Ascending aorta (tissue), 2 donors: ENCODE data around the gene ANKRD44. TPM values are rescaled to one million over a fixed set of nuclear protein-coding genes. Genes with fewer than 3 reads are reported as not detected.

ENCODE experiments used
- DNase-seq, 2 donors: peaks; one replicate each; pipeline ENCODE4 v3.0.0-alpha.2; 2019; ENCODE audit warnings: low spot score in 2 of 2
- H3K27ac ChIP-seq, 2 donors: fragments of 200-600 bp; sonication (generic); one replicate each; pipeline ENCODE4 v1.5.1; 2016 to 2017; ENCODE audit warnings: mild to moderate bottlenecking in 1 of 2
- H3K27me3 ChIP-seq: fragments of 200-600 bp; sonication (generic); one replicate; pipeline ENCODE4 v1.5.1; 2017
- H3K36me3 ChIP-seq, 2 donors: fragments of 200-600 bp; sonication (generic); one replicate each; pipeline ENCODE4 v1.5.1; 2016
- H3K4me1 ChIP-seq, 2 donors: fragments of 200-600 bp; sonication (generic); one replicate each; pipeline ENCODE4 v1.5.1; 2016 to 2017; ENCODE audit warnings: mild to moderate bottlenecking in 1 of 2
- H3K4me3 ChIP-seq, 2 donors: fragments of 200-600 bp; sonication (generic); one replicate each; pipeline ENCODE4 v1.5.1; 2016 to 2017; ENCODE audit warnings: mild to moderate bottlenecking in 1 of 2
- H3K9me3 ChIP-seq, 2 donors: fragments of 200-600 bp; sonication (generic); one replicate each; pipeline ENCODE4 v1.5.1; 2016
- intact Hi-C: fragments of 100-400 bp; cut with DNase I; formaldehyde crosslinking; loops from one replicate; pipeline ENCODE4 v1.15.1; 2023
- total RNA-seq: library from RNA; depleted of rRNA; stranded (reverse); fragments of >200 nt; gene quantifications from one replicate; pipeline ENCODE4 v1.1.0, GENCODE V29; 2016
- TF ChIP-seq, protein P1 (sequence below), 3 experiments: fragments of 200-600 bp in 2 of 3; fragments of 450-650 bp in 1 of 3; sonication (generic) in 2 of 3; IDR thresholded peaks; one replicate each; pipeline ENCODE4 v1.5.1; 2016 to 2019; ENCODE audit warnings: antibody characterized with exemption in 3 of 3, mild to moderate bottlenecking in 1 of 3, moderate library complexity in 1 of 3

ANKRD44 gene
- total RNA-seq, 1 donor from 2014 or later: 66.3 TPM

DNA sequence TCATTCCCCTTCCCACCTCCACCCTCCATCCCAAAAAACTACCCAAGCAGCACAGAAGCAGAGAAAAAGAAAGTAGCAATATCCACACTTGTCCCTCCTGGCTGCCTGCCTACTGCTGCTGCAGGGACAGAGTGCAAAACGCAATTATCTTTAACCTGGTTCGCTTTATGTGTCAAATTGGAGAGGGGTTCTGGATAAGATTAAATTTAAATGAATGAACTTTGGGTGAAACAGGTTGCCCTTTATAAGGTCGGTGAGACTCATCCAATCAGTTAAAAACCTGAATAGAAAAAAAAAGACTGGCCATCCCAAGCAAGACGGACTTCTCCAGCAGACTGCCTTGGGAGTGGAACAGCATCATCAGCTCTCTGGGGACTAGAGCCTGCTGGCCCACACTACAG, 62.6 kb downstream of the ANKRD44 start:
- no peak for DNase-seq
- Histone ChIP-seq H3K27me3 (no peaks in the 10 kb centered on the region), H3K27ac (no peak overlapping the region), H3K4me3 (no peak overlapping the region), H3K4me1 (peaks cover 0 to 5% of the 10 kb centered on the region in 2 donors), H3K36me3 (no peaks in the 10 kb centered on the region), H3K9me3 (no peaks in the 10 kb centered on the region)
- TF ChIP-seq, protein P1, sequence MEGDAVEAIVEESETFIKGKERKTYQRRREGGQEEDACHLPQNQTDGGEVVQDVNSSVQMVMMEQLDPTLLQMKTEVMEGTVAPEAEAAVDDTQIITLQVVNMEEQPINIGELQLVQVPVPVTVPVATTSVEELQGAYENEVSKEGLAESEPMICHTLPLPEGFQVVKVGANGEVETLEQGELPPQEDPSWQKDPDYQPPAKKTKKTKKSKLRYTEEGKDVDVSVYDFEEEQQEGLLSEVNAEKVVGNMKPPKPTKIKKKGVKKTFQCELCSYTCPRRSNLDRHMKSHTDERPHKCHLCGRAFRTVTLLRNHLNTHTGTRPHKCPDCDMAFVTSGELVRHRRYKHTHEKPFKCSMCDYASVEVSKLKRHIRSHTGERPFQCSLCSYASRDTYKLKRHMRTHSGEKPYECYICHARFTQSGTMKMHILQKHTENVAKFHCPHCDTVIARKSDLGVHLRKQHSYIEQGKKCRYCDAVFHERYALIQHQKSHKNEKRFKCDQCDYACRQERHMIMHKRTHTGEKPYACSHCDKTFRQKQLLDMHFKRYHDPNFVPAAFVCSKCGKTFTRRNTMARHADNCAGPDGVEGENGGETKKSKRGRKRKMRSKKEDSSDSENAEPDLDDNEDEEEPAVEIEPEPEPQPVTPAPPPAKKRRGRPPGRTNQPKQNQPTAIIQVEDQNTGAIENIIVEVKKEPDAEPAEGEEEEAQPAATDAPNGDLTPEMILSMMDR (IDR thresholded peaks at IDR 0.05): no peak
- intact Hi-C loops: loop anchor here (5.0 kb wide), 1 partner anchor 41 kb away; no protein-coding TSS in a partner anchor

DNA sequence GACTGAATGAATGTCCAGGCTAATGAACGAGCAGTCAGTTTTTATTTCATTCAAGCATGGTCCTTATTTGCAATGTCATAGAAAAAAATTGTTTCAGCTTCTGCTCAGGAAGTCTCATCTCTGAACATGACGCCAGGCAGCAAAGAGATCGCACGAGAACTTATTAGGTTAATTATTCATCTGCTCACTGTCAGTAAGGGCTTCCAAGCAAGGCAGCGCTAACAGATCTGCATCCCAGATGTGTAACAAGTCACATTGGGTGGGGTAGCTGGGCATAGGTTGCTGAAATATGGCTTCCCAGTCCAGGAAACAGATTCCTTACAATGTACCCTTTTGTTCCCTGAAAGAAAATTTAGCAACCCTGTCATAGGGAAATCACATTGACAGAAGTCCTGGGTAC, 63.5 kb downstream of the ANKRD44 start:
- H3K4me1 ChIP-seq: peaks cover 0 to 9% of the 10 kb centered on the region in 2 donors
- H3K36me3 ChIP-seq: no peaks in the 10 kb centered on the region
- H3K27ac ChIP-seq: no peak overlapping the region
- H3K4me3 ChIP-seq: no peak overlapping the region
- TF ChIP-seq, protein P1 (IDR thresholded peaks at IDR 0.05): no peak
- H3K27me3 ChIP-seq: no peaks in the 10 kb centered on the region
- DNase-seq: no peak
- intact Hi-C loops: loop anchor here (5.0 kb wide), 1 partner anchor 40 kb away; no protein-coding TSS in a partner anchor
- no peaks in the 10 kb centered on the region for H3K9me3 ChIP-seq

DNA sequence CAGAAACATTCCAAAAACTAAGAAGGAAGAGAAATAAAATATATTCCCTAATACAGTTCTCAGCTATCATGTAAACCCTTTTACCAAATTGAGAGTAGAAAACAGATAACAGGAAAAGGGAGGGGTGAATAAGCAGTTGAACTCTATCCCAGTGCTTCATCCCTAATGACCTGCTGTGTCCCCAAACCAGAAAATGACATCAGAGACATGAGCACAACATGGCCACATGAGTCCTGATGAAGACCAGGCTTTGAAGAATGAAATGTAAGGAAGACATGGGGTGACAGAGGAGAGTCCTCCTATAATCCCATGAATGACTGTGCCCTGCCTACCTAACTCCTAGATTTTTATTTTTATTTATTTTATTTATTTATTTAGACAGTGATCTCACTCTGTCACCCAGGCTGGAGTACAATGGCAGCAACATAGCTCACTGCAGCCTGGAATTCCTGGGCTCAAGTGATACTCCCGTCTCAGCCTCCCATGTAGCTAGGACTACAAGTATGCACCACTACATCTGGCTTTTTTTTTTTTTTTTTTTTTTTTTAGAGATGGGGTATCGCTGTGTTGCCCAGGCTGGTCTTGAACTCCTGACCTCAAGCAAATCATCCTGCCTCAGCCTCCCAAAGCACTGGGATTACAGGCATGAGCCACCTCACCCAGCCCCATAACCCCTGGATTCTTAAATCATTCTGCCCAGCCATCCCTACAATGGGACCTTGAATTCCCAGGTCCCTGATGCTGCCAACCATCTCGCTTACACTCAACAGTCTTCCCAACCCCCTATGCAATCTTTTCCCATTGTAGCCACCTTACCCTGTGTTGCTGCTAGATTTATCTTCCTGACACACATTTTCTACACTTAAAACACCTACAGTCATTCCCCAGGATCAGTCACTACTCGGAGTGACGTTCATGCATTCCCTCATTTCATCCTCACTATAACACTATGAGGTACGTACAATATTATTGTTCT, 64.5 kb downstream of the ANKRD44 start:
- Histone ChIP-seq H3K27me3 (no peaks in the 10 kb centered on the region), H3K9me3 (no peaks in the 10 kb centered on the region), H3K4me1 (peaks cover 0 to 6% of the 10 kb centered on the region in 2 donors), H3K27ac (no peak overlapping the region), H3K36me3 (no peaks in the 10 kb centered on the region), H3K4me3 (no peak overlapping the region)
- intact Hi-C loops: loop anchor here (5.0 kb wide), 1 partner anchor 39 kb away; no protein-coding TSS in a partner anchor
- no peak for DNase-seq
- TF ChIP-seq, protein P1 (IDR thresholded peaks at IDR 0.05): no peak

DNA sequence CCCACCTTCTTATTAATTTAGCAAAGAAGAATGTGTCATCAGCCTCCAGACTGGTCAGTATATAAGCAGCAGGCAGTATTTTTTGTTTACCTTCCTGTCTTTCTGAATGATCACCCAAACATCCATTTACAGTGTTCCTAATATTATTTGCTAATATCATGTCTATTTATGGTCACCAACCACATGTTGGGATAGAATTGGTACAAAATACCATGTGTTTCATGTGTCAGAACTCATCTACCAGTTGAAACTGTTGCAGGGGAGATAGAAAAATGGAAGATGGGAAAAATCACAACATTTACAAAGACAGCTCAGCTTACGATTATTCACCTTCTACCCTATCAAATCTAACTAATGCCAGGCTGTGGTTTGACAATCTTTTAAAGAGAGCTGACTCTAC, 66.2 kb downstream of the ANKRD44 start:
- H3K9me3 ChIP-seq: no peaks in the 10 kb centered on the region
- DNase-seq: no peak
- TF ChIP-seq, protein P1 (IDR thresholded peaks at IDR 0.05): no peak
- no peak overlapping the region for H3K27ac ChIP-seq
- H3K36me3 ChIP-seq: no peaks in the 10 kb centered on the region
- no peak overlapping the region for H3K4me3 ChIP-seq
- no peaks in the 10 kb centered on the region for H3K27me3 ChIP-seq
- intact Hi-C loops: no loop called here
- H3K4me1 ChIP-seq: peaks cover 0 to 11% of the 10 kb centered on the region in 2 donors

DNA sequence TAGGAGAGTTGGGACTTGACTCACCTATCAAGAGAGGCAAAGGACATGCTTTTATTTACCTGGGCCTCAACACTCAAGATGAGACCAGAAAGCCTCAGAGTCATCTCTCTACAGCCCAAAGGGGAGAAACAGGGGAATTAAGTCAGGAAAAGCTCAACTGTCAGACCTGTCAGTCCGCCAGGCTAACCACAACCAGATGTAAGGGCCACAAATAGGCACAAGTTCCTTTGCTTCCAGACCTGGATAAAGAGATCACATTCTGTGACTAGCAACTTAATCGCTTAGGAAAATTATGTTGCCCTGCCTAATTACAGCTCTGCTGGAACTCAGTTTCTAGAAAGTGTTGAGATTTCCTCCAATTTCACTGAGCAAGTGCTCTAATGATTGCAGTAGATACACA, 67.9 kb downstream of the ANKRD44 start:
- Histone ChIP-seq H3K27ac (no peak overlapping the region), H3K36me3 (no peaks in the 10 kb centered on the region), H3K27me3 (no peaks in the 10 kb centered on the region), H3K4me1 (peaks cover 0 to 11% of the 10 kb centered on the region in 2 donors), H3K4me3 (no peak overlapping the region), H3K9me3 (no peaks in the 10 kb centered on the region)
- intact Hi-C loops: no loop called here
- TF ChIP-seq, protein P1 (IDR thresholded peaks at IDR 0.05): no peak
- DNase-seq: no peak
